ENCODE results near the gene KCNQ1OT1.

GRCh38 chr11:2685051-2685450 lies 14.7 kb downstream of the KCNQ1OT1 start:
- TF ChIP-seq CTCF (IDR thresholded peaks at IDR 0.05; ENCODE audit: low read depth, low read length): no peak
- no peak for TF ChIP-seq POLR2A (IDR thresholded peaks at IDR 0.05; ENCODE audit: extremely low read depth, insufficient read length)
